ENCODE data around the gene KRTAP10-4.

Gene KRTAP10-4

DNA sequence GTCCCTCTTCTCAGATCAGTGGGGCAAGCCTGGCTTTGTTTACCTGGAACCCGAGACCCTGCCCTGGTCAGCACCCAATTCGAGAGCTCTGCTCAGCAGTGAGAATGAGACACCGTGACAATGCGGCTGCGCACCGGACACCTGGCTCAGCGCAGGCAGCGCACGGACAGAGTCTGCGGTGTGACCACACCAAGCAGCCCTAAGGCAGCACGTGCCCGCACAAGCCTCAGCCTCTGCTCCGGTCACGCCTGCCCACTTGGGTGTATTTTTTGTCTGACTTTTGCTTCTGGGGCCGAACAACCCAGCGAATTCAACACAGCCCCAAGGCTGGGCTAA is 43.0 kb downstream of the KRTAP10-4 start:
- H2AK5ac ChIP-seq (ENCODE audit: low read length, severe bottlenecking) = no peak overlapping the region
- 87% methylated on average over 16 of the region's 16 CpGs for WGBS

DNA sequence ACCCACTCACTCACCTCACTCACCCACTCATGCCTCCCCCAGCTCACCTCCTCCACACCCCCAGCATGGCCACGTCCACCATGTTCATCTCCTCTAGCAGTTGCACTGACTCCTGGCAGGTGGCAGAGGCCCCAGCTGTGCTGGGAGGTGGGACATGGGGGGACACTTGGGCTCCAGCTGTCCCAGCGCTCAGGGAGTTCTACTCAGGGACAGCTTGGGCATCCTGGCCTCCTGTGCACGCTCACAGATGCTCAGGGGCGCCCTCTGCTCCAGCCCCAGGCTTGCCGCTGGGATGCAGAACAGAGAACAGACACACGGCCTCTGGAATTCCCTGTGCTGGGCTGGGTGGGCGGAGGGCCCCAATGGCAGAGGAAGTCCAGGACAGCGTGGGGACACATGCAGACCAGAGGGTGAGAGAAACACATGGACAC is 43.6 kb downstream of the KRTAP10-4 start:
- H2BK5ac ChIP-seq (ENCODE audit: low read depth, low read length, poor library complexity, severe bottlenecking) = no peak overlapping the region
- H3K18ac ChIP-seq (ENCODE audit: low read depth in 1 of 2, low read length in 2 of 2) = no peak overlapping the region
- H2BK120ac ChIP-seq (ENCODE audit: low read depth, low read length) = no peak overlapping the region
- H4K8ac ChIP-seq (ENCODE audit: low read length) = no peak overlapping the region
- no peak overlapping the region for H3K4ac ChIP-seq (ENCODE audit: low read depth in 1 of 2, low read length in 2 of 2)
- no peaks in the 10 kb centered on the region for H3K4me1 ChIP-seq (ENCODE audit: control insufficient read depth, insufficient read depth, low read depth, low read length)
- WGBS = 65% methylated on average over 8 of the region's 8 CpGs
- no peak overlapping the region for H2BK15ac ChIP-seq (ENCODE audit: low read depth, poor library complexity, severe bottlenecking)
- peak overlapping the region in 1 of 2 experiments; percentile 20 for H3K14ac ChIP-seq (ENCODE audit: low read length in 2 of 2)
- no peak overlapping the region for H3K27ac ChIP-seq (ENCODE audit: low read length, poor library complexity, severe bottlenecking)
- no peak for DNase-seq
- no peaks in the 10 kb centered on the region for H3K79me1 ChIP-seq (replicated peaks; ENCODE audit: low read length, poor library complexity, severe bottlenecking)
- no peak overlapping the region for H2BK12ac ChIP-seq (ENCODE audit: low read length in 2 of 2)
- no peak overlapping the region for H2AFZ ChIP-seq (ENCODE audit: low read depth, low read length)
- no peaks in the 10 kb centered on the region for H3K27me3 ChIP-seq (ENCODE audit: control insufficient read depth in 1 of 2, insufficient read depth in 1 of 2, low read length in 2 of 2)
- H3K4me3 ChIP-seq (ENCODE audit: insufficient read depth in 1 of 2, low read depth in 1 of 2, low read length in 2 of 2) = no peak overlapping the region
- H3K9me3 ChIP-seq (ENCODE audit: control insufficient read depth, low read length) = peaks cover 17% of the 10 kb centered on the region
- H3K36me3 ChIP-seq (ENCODE audit: control insufficient read depth in 1 of 2, insufficient read depth in 2 of 2, low read depth in 1 of 2, low read length in 2 of 2) = no peaks in the 10 kb centered on the region
- H2AK5ac ChIP-seq (ENCODE audit: low read length, severe bottlenecking) = no peak overlapping the region
- H4K91ac ChIP-seq (ENCODE audit: low read length) = no peak overlapping the region
- no peak overlapping the region for H3K9ac ChIP-seq (ENCODE audit: low read length)
- H3K23ac ChIP-seq (ENCODE audit: low read length in 2 of 2) = no peak overlapping the region
- no peak overlapping the region for H3K4me2 ChIP-seq (ENCODE audit: low read length, poor library complexity, severe bottlenecking)

More for the DNA sequence above, 43.0 kb downstream of the KRTAP10-4 start:
- H2BK12ac ChIP-seq (ENCODE audit: low read length in 2 of 2) = no peak overlapping the region
- H3K4me2 ChIP-seq (ENCODE audit: low read length, poor library complexity, severe bottlenecking) = no peak overlapping the region
- no peaks in the 10 kb centered on the region for H3K79me1 ChIP-seq (replicated peaks; ENCODE audit: low read length, poor library complexity, severe bottlenecking)
- H3K14ac ChIP-seq (ENCODE audit: low read length in 2 of 2) = no peak overlapping the region
- H2BK5ac ChIP-seq (ENCODE audit: low read depth, low read length, poor library complexity, severe bottlenecking) = no peak overlapping the region
- H3K9ac ChIP-seq (ENCODE audit: low read length) = no peak overlapping the region
- no peak for DNase-seq
- H4K8ac ChIP-seq (ENCODE audit: low read length) = no peak overlapping the region
- no peak overlapping the region for H3K18ac ChIP-seq (ENCODE audit: low read depth in 1 of 2, low read length in 2 of 2)
- no peak overlapping the region for H2BK120ac ChIP-seq (ENCODE audit: low read depth, low read length)
- no peaks in the 10 kb centered on the region for H3K36me3 ChIP-seq (ENCODE audit: control insufficient read depth in 1 of 2, insufficient read depth in 2 of 2, low read depth in 1 of 2, low read length in 2 of 2)
- H3K9me3 ChIP-seq (ENCODE audit: control insufficient read depth, low read length) = peaks cover 22% of the 10 kb centered on the region
- no peak overlapping the region for H2BK15ac ChIP-seq (ENCODE audit: low read depth, poor library complexity, severe bottlenecking)
- no peak overlapping the region for H3K27ac ChIP-seq (ENCODE audit: low read length, poor library complexity, severe bottlenecking)
- H2AFZ ChIP-seq (ENCODE audit: low read depth, low read length) = no peak overlapping the region
- H3K4me3 ChIP-seq (ENCODE audit: insufficient read depth in 1 of 2, low read depth in 1 of 2, low read length in 2 of 2) = no peak overlapping the region
- no peak overlapping the region for H3K23ac ChIP-seq (ENCODE audit: low read length in 2 of 2)
- H3K4me1 ChIP-seq (ENCODE audit: control insufficient read depth, insufficient read depth, low read depth, low read length) = no peaks in the 10 kb centered on the region
- no peaks in the 10 kb centered on the region for H3K27me3 ChIP-seq (ENCODE audit: control insufficient read depth in 1 of 2, insufficient read depth in 1 of 2, low read length in 2 of 2)
- no peak overlapping the region for H4K91ac ChIP-seq (ENCODE audit: low read length)
- H3K4ac ChIP-seq (ENCODE audit: low read depth in 1 of 2, low read length in 2 of 2) = no peak overlapping the region

DNA sequence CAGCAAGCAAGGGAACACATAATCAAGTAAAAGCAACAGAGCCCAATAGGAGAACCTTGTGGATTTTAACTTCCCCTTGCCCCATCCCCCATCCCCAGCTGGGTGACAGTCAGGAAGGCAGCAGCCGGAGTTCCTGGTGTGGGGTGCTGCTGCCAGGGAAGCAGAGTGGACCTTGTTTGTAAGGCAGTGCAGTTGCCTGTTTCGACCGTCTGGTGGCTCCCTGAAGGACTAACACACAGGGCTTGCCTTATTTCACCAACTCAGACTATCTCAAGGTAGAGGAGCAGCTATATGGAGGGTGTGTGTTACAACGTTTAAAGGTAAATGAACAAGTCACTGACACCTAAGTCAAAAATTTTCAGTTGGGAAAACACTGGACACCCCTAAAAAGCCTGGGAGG is 45.0 kb downstream of the KRTAP10-4 start:
- DNase-seq = no peak
- no peak overlapping the region for H2BK120ac ChIP-seq (ENCODE audit: low read depth, low read length)
- WGBS = 69% methylated on average over 3 of the region's 4 CpGs
- H3K4me1 ChIP-seq (ENCODE audit: control insufficient read depth, insufficient read depth, low read depth, low read length) = no peaks in the 10 kb centered on the region
- H3K79me1 ChIP-seq (replicated peaks; ENCODE audit: low read length, poor library complexity, severe bottlenecking) = no peaks in the 10 kb centered on the region
- no peak overlapping the region for H2BK12ac ChIP-seq (ENCODE audit: low read length in 2 of 2)
- H3K9me3 ChIP-seq (ENCODE audit: control insufficient read depth, low read length) = peaks cover 31% of the 10 kb centered on the region
- no peak overlapping the region for H3K14ac ChIP-seq (ENCODE audit: low read length in 2 of 2)
- no peak overlapping the region for H2AFZ ChIP-seq (ENCODE audit: low read depth, low read length)
- no peak overlapping the region for H3K4me2 ChIP-seq (ENCODE audit: low read length, poor library complexity, severe bottlenecking)
- H3K23ac ChIP-seq (ENCODE audit: low read length in 2 of 2) = no peak overlapping the region
- H2AK5ac ChIP-seq (ENCODE audit: low read length, severe bottlenecking) = no peak overlapping the region
- H3K18ac ChIP-seq (ENCODE audit: low read depth in 1 of 2, low read length in 2 of 2) = no peak overlapping the region
- no peak overlapping the region for H3K4ac ChIP-seq (ENCODE audit: low read depth in 1 of 2, low read length in 2 of 2)
- no peak overlapping the region for H2BK15ac ChIP-seq (ENCODE audit: low read depth, poor library complexity, severe bottlenecking)
- no peak overlapping the region for H4K8ac ChIP-seq (ENCODE audit: low read length)
- no peak overlapping the region for H2BK5ac ChIP-seq (ENCODE audit: low read depth, low read length, poor library complexity, severe bottlenecking)
- no peaks in the 10 kb centered on the region for H3K36me3 ChIP-seq (ENCODE audit: control insufficient read depth in 1 of 2, insufficient read depth in 2 of 2, low read depth in 1 of 2, low read length in 2 of 2)
- no peak overlapping the region for H4K91ac ChIP-seq (ENCODE audit: low read length)
- no peak overlapping the region for H3K27ac ChIP-seq (ENCODE audit: low read length, poor library complexity, severe bottlenecking)
- H3K9ac ChIP-seq (ENCODE audit: low read length) = no peak overlapping the region
- H3K4me3 ChIP-seq (ENCODE audit: insufficient read depth in 1 of 2, low read depth in 1 of 2, low read length in 2 of 2) = no peak overlapping the region
- no peaks in the 10 kb centered on the region for H3K27me3 ChIP-seq (ENCODE audit: control insufficient read depth in 1 of 2, insufficient read depth in 1 of 2, low read length in 2 of 2)

- no peaks in the 10 kb centered on the region for H3K36me3 ChIP-seq (ENCODE audit: control insufficient read depth in 1 of 2, insufficient read depth in 2 of 2, low read depth in 1 of 2, low read length in 2 of 2)
- WGBS = 78% methylated on average over 1 of the region's 3 CpGs
These were observed 45.4 kb downstream of the KRTAP10-4 start for GRCh38 chr21:44618909-44619308.

More at GRCh38 chr21:44618909-44619308, 45.4 kb downstream of the KRTAP10-4 start:
- Histone ChIP-seq H2AFZ (ENCODE audit: low read depth, low read length) (no peak overlapping the region), H3K9me3 (ENCODE audit: control insufficient read depth, low read length) (peaks cover 35% of the 10 kb centered on the region), H3K4me3 (ENCODE audit: insufficient read depth in 1 of 2, low read depth in 1 of 2, low read length in 2 of 2) (no peak overlapping the region), H3K4me1 (ENCODE audit: control insufficient read depth, insufficient read depth, low read depth, low read length) (no peaks in the 10 kb centered on the region), H3K27me3 (ENCODE audit: control insufficient read depth in 1 of 2, insufficient read depth in 1 of 2, low read length in 2 of 2) (no peaks in the 10 kb centered on the region), H3K18ac (ENCODE audit: low read depth in 1 of 2, low read length in 2 of 2) (no peak overlapping the region), H3K79me1 (replicated peaks; ENCODE audit: low read length, poor library complexity, severe bottlenecking) (no peaks in the 10 kb centered on the region), H4K8ac (ENCODE audit: low read length) (no peak overlapping the region), H3K4me2 (ENCODE audit: low read length, poor library complexity, severe bottlenecking) (no peak overlapping the region), H3K9ac (ENCODE audit: low read length) (no peak overlapping the region), H2BK120ac (ENCODE audit: low read depth, low read length) (no peak overlapping the region), H3K27ac (ENCODE audit: low read length, poor library complexity, severe bottlenecking) (no peak overlapping the region), H2AK5ac (ENCODE audit: low read length, severe bottlenecking) (no peak overlapping the region), H3K4ac (ENCODE audit: low read depth in 1 of 2, low read length in 2 of 2) (no peak overlapping the region), H3K23ac (ENCODE audit: low read length in 2 of 2) (no peak overlapping the region), H2BK15ac (ENCODE audit: low read depth, poor library complexity, severe bottlenecking) (no peak overlapping the region), H2BK12ac (ENCODE audit: low read length in 2 of 2) (no peak overlapping the region), H2BK5ac (ENCODE audit: low read depth, low read length, poor library complexity, severe bottlenecking) (no peak overlapping the region), H4K91ac (ENCODE audit: low read length) (no peak overlapping the region), H3K14ac (ENCODE audit: low read length in 2 of 2) (no peak overlapping the region)
- no peak for DNase-seq

Measured in mesenchymal stem cell (in vitro differentiated cells and primary cell).